ENCODE data around the gene CCDC82. TPM values are rescaled to one million over a fixed set of nuclear protein-coding genes. Genes with fewer than 3 reads are reported as not detected.

The CCDC82 gene
- total RNA-seq, 1 experiment from 2014 or later: 25.3 TPM

GRCh38 chr11:96329855-96330510, 59.7 kb downstream of the CCDC82 start:
- BruUV-seq (replicated peaks): no TSS peak
- ATAC-seq: no peak

GRCh38 chr11:96329419-96329818, 60.3 kb downstream of the CCDC82 start:
- Histone ChIP-seq H3K4me1 (ENCODE audit: control insufficient read depth, insufficient read depth, low read length) (peaks cover 29% of the 10 kb centered on the region), H3K27ac (ENCODE audit: low read length) (peak overlapping the region; percentile 71), H3K4me3 (ENCODE audit: low read depth in 2 of 2, low read length in 2 of 2) (no peak overlapping the region), H3K36me3 (ENCODE audit: control insufficient read depth, insufficient read depth, low read length) (no peaks in the 10 kb centered on the region), H3K9me3 (ENCODE audit: control insufficient read depth, insufficient read depth, low read depth, low read length) (no peaks in the 10 kb centered on the region), H3K27me3 (ENCODE audit: control insufficient read depth, insufficient read depth, low read length) (no peaks in the 10 kb centered on the region)
- ChIA-PET POLR2A (no interaction called here), CTCF (interaction anchor here (1.7 kb wide), 1 partner anchor 14 kb away, joined by 5 read pairs; the partner anchor contains the start of gene MAML2)
- ATAC-seq: peak; percentile 54; the same call in 1 of the 2 replicates
- TF ChIP-seq SIN3A (IDR thresholded peaks at IDR 0.05; ENCODE audit: borderline replicate concordance, insufficient read depth, low read depth, low read length) (no peak), POLR2AphosphoS5 (IDR thresholded peaks at IDR 0.05; ENCODE audit: low read depth, low read length) (no peak), REST (IDR thresholded peaks at IDR 0.05; ENCODE audit: insufficient read depth in 1 of 2, low read depth in 2 of 2, low read length in 1 of 2) (no peak), TCF7L2 (IDR thresholded peaks at IDR 0.05; ENCODE audit: low read depth, low read length) (no peak), CTCF (IDR thresholded peaks at IDR 0.05) (no peak)
- DNase-seq (ENCODE audit: low read depth, low spot score): no peak
- in situ Hi-C loops (cut with HindIII; ENCODE audit: low pct_unique_long_range_greater_than_20kb, low sequenced_read_pairs): no loop called here
- BruUV-seq (replicated peaks): no TSS peak
- intact Hi-C loops (cut with micrococcal nuclease; ENCODE audit: unreplicated experiment): no loop called here

More at GRCh38 chr11:96329855-96330510, 59.7 kb downstream of the CCDC82 start:
- in situ Hi-C loops (cut with HindIII; ENCODE audit: low pct_unique_long_range_greater_than_20kb, low sequenced_read_pairs) (loop anchor here (10.0 kb wide), 1 partner anchor 265 kb away; no protein-coding TSS in a partner anchor), intact Hi-C loops (cut with micrococcal nuclease; ENCODE audit: unreplicated experiment) (no loop called here)
- DNase-seq (ENCODE audit: low read depth, low spot score): no peak
- Histone ChIP-seq H3K4me3 (ENCODE audit: low read depth in 2 of 2, low read length in 2 of 2) (no peak overlapping the region), H3K9me3 (ENCODE audit: control insufficient read depth, insufficient read depth, low read depth, low read length) (no peaks in the 10 kb centered on the region), H3K4me1 (ENCODE audit: control insufficient read depth, insufficient read depth, low read length) (peaks cover 26% of the 10 kb centered on the region), H3K27me3 (ENCODE audit: control insufficient read depth, insufficient read depth, low read length) (no peaks in the 10 kb centered on the region), H3K36me3 (ENCODE audit: control insufficient read depth, insufficient read depth, low read length) (no peaks in the 10 kb centered on the region), H3K27ac (ENCODE audit: low read length) (no peak overlapping the region; the same call in none of the 2 replicates)
- TF ChIP-seq POLR2AphosphoS5 (IDR thresholded peaks at IDR 0.05; ENCODE audit: low read depth, low read length) (no peak), SIN3A (IDR thresholded peaks at IDR 0.05; ENCODE audit: borderline replicate concordance, insufficient read depth, low read depth, low read length) (no peak), TCF7L2 (IDR thresholded peaks at IDR 0.05; ENCODE audit: low read depth, low read length) (no peak), REST (IDR thresholded peaks at IDR 0.05; ENCODE audit: insufficient read depth in 1 of 2, low read depth in 2 of 2, low read length in 1 of 2) (no peak), CTCF (IDR thresholded peaks at IDR 0.05) (no peak)
- ChIA-PET POLR2A (no interaction called here), CTCF (interaction anchor here (1.7 kb wide), 1 partner anchor 13 kb away, joined by 5 read pairs; the partner anchor contains the start of gene MAML2)

All from Panc1 (cell line).